CMK (cell line): ENCODE results near the gene MATN4.

Source experiments
- DNase-seq: peaks from one replicate; pipeline ENCODE4 v3.0.0-alpha.2; 2010; ENCODE audit warnings: low read depth

MATN4 gene

GRCh38 chr20:45248609-45249008 lies 59.5 kb downstream of the MATN4 start:
- DNase-seq: no peak

GRCh38 chr20:45247865-45248264 lies 60.2 kb downstream of the MATN4 start:
- no peak for DNase-seq

- no peak for DNase-seq
These were observed 62.0 kb downstream of the MATN4 start for GRCh38 chr20:45246109-45246508.
